ENCODE data around the gene RESP18.
"Not testable (repeated sequence)": the region's sequence is repeated elsewhere in the genome, so short reads cannot be mapped to it uniquely, and the experiment has no call there.

Gene RESP18

GRCh38 chr2:219323434-219323833, 9.1 kb downstream of the RESP18 start:
- no peak overlapping the region for H3K4me2 ChIP-seq (ENCODE audit: low read length)
- peaks cover 62% of the 10 kb centered on the region for H3K27me3 ChIP-seq (ENCODE audit: control insufficient read depth, insufficient read depth, low read length)
- no peaks in the 10 kb centered on the region for H3K36me3 ChIP-seq (ENCODE audit: insufficient read depth, low read length)
- H3K9me3 ChIP-seq (replicated peaks; ENCODE audit: low read length) = no peaks in the 10 kb centered on the region
- H3K9ac ChIP-seq (ENCODE audit: low read depth, low read length) = no peak overlapping the region
- H3K4me3 ChIP-seq (ENCODE audit: low read length) = no peak overlapping the region
- no peaks in the 10 kb centered on the region for H3K4me1 ChIP-seq (ENCODE audit: control insufficient read depth, insufficient read depth, low read length)

GRCh38 chr2:219314804-219315468, 17.6 kb downstream of the RESP18 start:
- no peak overlapping the region for H3K4me3 ChIP-seq (ENCODE audit: low read length)
- H3K27me3 ChIP-seq (ENCODE audit: control insufficient read depth, insufficient read depth, low read length) = peaks cover 12% of the 10 kb centered on the region
- no peak overlapping the region for H3K9ac ChIP-seq (ENCODE audit: low read depth, low read length)
- no peaks in the 10 kb centered on the region for H3K36me3 ChIP-seq (ENCODE audit: insufficient read depth, low read length)
- no peaks in the 10 kb centered on the region for H3K9me3 ChIP-seq (replicated peaks; ENCODE audit: low read length)
- H3K4me1 ChIP-seq (ENCODE audit: control insufficient read depth, insufficient read depth, low read length) = no peaks in the 10 kb centered on the region
- no peak overlapping the region for H3K4me2 ChIP-seq (ENCODE audit: low read length)

GRCh38 chr2:219312683-219313263, 19.8 kb downstream of the RESP18 start:
- not testable (repeated sequence) for H3K4me2 ChIP-seq (ENCODE audit: low read length); H3K9me3 ChIP-seq (replicated peaks; ENCODE audit: low read length); H3K4me3 ChIP-seq (ENCODE audit: low read length); H3K9ac ChIP-seq (ENCODE audit: low read depth, low read length); H3K36me3 ChIP-seq (ENCODE audit: insufficient read depth, low read length)
- Histone ChIP-seq H3K4me1 (ENCODE audit: control insufficient read depth, insufficient read depth, low read length) (peaks cover 12% of the 10 kb centered on the region), H3K27me3 (ENCODE audit: control insufficient read depth, insufficient read depth, low read length) (peaks cover 26% of the 10 kb centered on the region)

GRCh38 chr2:219309278-219309677, 23.3 kb downstream of the RESP18 start, which contains the start of gene PTPRN:
TSS of gene PTPRN (minus strand) at chr2:219309401. CDS start at chr2:219309332, 69 bp downstream.
- Histone ChIP-seq H3K4me1 (ENCODE audit: control insufficient read depth, insufficient read depth, low read length) (peaks cover 15% of the 10 kb centered on the region), H3K9ac (ENCODE audit: low read depth, low read length) (no peak within 1 kb of the TSS), H3K4me2 (ENCODE audit: low read length) (peak within 1 kb of the TSS; percentile 71), H3K9me3 (replicated peaks; ENCODE audit: low read length) (no peaks in the 10 kb centered on the region), H3K27me3 (ENCODE audit: control insufficient read depth, insufficient read depth, low read length) (peaks cover 31% of the 10 kb centered on the region), H3K36me3 (ENCODE audit: insufficient read depth, low read length) (no peaks in the 10 kb centered on the region), H3K4me3 (ENCODE audit: low read length) (peak within 1 kb of the TSS; percentile 30)

GRCh38 chr2:219308142-219309101, 24.1 kb downstream of the RESP18 start:
- Histone ChIP-seq H3K9me3 (replicated peaks; ENCODE audit: low read length) (no peaks in the 10 kb centered on the region), H3K36me3 (ENCODE audit: insufficient read depth, low read length) (no peaks in the 10 kb centered on the region), H3K27me3 (ENCODE audit: control insufficient read depth, insufficient read depth, low read length) (peaks cover 37% of the 10 kb centered on the region), H3K4me3 (ENCODE audit: low read length) (peak overlapping the region; percentile 30), H3K4me1 (ENCODE audit: control insufficient read depth, insufficient read depth, low read length) (peaks cover 15% of the 10 kb centered on the region), H3K9ac (ENCODE audit: low read depth, low read length) (no peak overlapping the region), H3K4me2 (ENCODE audit: low read length) (peak overlapping the region; percentile 71)

- Histone ChIP-seq H3K4me2 (ENCODE audit: low read length) (no peak overlapping the region), H3K36me3 (ENCODE audit: insufficient read depth, low read length) (no peaks in the 10 kb centered on the region), H3K9ac (ENCODE audit: low read depth, low read length) (no peak overlapping the region), H3K27me3 (ENCODE audit: control insufficient read depth, insufficient read depth, low read length) (peaks cover 59% of the 10 kb centered on the region), H3K4me3 (ENCODE audit: low read length) (no peak overlapping the region), H3K9me3 (replicated peaks; ENCODE audit: low read length) (no peaks in the 10 kb centered on the region), H3K4me1 (ENCODE audit: control insufficient read depth, insufficient read depth, low read length) (peaks cover 15% of the 10 kb centered on the region)
These were observed 26.5 kb downstream of the RESP18 start for GRCh38 chr2:219306047-219306446.

- Histone ChIP-seq H3K36me3 (ENCODE audit: insufficient read depth, low read length) (no peaks in the 10 kb centered on the region), H3K27me3 (ENCODE audit: control insufficient read depth, insufficient read depth, low read length) (peaks cover 63% of the 10 kb centered on the region), H3K9ac (ENCODE audit: low read depth, low read length) (no peak overlapping the region)
These were observed 28.3 kb downstream of the RESP18 start for GRCh38 chr2:219304223-219304622.

GRCh38 chr2:219302412-219302968, 30.1 kb downstream of the RESP18 start:
- Histone ChIP-seq H3K36me3 (ENCODE audit: insufficient read depth, low read length) (no peaks in the 10 kb centered on the region), H3K9ac (ENCODE audit: low read depth, low read length) (no peak overlapping the region), H3K4me2 (ENCODE audit: low read length) (no peak overlapping the region), H3K4me3 (ENCODE audit: low read length) (no peak overlapping the region), H3K9me3 (replicated peaks; ENCODE audit: low read length) (no peaks in the 10 kb centered on the region), H3K4me1 (ENCODE audit: control insufficient read depth, insufficient read depth, low read length) (no peaks in the 10 kb centered on the region), H3K27me3 (ENCODE audit: control insufficient read depth, insufficient read depth, low read length) (peaks cover 60% of the 10 kb centered on the region)

More at GRCh38 chr2:219304223-219304622, 28.3 kb downstream of the RESP18 start:
- no peak overlapping the region for H3K4me2 ChIP-seq (ENCODE audit: low read length)
- H3K9me3 ChIP-seq (replicated peaks; ENCODE audit: low read length) = no peaks in the 10 kb centered on the region
- peaks cover 15% of the 10 kb centered on the region for H3K4me1 ChIP-seq (ENCODE audit: control insufficient read depth, insufficient read depth, low read length)
- H3K4me3 ChIP-seq (ENCODE audit: low read length) = no peak overlapping the region

DNA sequence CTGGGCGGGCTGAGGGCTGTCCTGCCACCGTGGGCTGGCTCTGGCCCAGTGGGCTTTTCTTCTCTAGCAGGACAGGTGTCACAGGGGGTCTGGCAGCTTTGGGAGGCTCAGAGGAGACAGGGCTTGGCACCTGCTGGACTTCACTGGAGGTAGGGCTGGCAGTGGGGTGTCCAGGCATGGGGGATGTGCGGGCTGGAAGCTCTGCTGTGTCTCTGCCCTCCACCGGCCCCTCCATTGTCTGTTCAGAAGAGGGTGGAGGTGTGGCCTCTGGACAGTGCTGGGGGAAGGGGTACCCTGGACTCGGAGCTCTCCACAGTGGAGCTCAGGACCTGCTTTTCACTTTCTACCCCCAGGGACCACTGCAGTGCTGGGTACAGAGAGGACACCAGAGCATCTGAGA, 32.5 kb downstream of the RESP18 start:
- H3K36me3 ChIP-seq (ENCODE audit: insufficient read depth, low read length) = no peaks in the 10 kb centered on the region
- no peak overlapping the region for H3K9ac ChIP-seq (ENCODE audit: low read depth, low read length)
- no peak overlapping the region for H3K4me2 ChIP-seq (ENCODE audit: low read length)
- no peaks in the 10 kb centered on the region for H3K4me1 ChIP-seq (ENCODE audit: control insufficient read depth, insufficient read depth, low read length)
- H3K27me3 ChIP-seq (ENCODE audit: control insufficient read depth, insufficient read depth, low read length) = peaks cover 57% of the 10 kb centered on the region
- no peak overlapping the region for H3K4me3 ChIP-seq (ENCODE audit: low read length)
- H3K9me3 ChIP-seq (replicated peaks; ENCODE audit: low read length) = no peaks in the 10 kb centered on the region

GRCh38 chr2:219299372-219299760, 33.2 kb downstream of the RESP18 start:
- H3K4me2 ChIP-seq (ENCODE audit: low read length) = no peak overlapping the region
- H3K4me1 ChIP-seq (ENCODE audit: control insufficient read depth, insufficient read depth, low read length) = peaks cover 2% of the 10 kb centered on the region
- no peaks in the 10 kb centered on the region for H3K36me3 ChIP-seq (ENCODE audit: insufficient read depth, low read length)
- no peak overlapping the region for H3K4me3 ChIP-seq (ENCODE audit: low read length)
- H3K9ac ChIP-seq (ENCODE audit: low read depth, low read length) = no peak overlapping the region
- peaks cover 51% of the 10 kb centered on the region for H3K27me3 ChIP-seq (ENCODE audit: control insufficient read depth, insufficient read depth, low read length)
- H3K9me3 ChIP-seq (replicated peaks; ENCODE audit: low read length) = no peaks in the 10 kb centered on the region

DNA sequence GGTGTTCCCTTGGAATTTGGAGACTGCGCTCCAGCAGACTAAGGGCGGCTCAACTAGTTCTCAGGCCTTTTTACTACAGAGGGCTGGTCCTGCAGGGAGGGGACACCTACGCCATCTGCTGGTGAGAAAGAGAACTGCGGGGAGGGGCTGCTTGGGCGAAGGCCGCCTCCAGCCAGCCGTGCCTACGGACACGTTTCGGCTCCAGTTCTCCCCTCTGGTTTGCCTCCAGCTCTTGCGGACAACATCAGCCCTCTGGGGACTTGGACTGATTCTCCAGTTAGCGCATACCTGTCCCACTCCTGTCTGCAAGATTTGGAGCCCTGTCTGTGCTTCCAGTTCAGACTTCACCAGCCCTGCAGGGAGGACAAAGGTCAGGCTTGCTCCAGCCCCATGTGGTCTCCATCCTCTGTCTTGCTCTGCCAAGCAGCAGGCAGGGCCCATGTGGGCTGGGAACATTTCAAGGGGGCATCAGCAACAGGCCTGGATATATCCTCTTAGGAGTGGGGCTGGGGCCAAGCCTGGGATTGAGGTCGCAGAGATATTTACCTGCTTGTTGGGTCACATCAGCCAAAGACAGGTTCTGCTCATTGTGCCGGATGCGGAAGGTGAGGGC, 33.7 kb downstream of the RESP18 start:
- peaks cover 49% of the 10 kb centered on the region for H3K27me3 ChIP-seq (ENCODE audit: control insufficient read depth, insufficient read depth, low read length)
- no peak overlapping the region for H3K4me3 ChIP-seq (ENCODE audit: low read length)
- H3K9me3 ChIP-seq (replicated peaks; ENCODE audit: low read length) = no peaks in the 10 kb centered on the region
- no peak overlapping the region for H3K4me2 ChIP-seq (ENCODE audit: low read length)
- peaks cover 7% of the 10 kb centered on the region for H3K4me1 ChIP-seq (ENCODE audit: control insufficient read depth, insufficient read depth, low read length)
- no peak overlapping the region for H3K9ac ChIP-seq (ENCODE audit: low read depth, low read length)
- H3K36me3 ChIP-seq (ENCODE audit: insufficient read depth, low read length) = no peaks in the 10 kb centered on the region
